HG03442 (cell line): ENCODE results near the gene PTK6.

Source experiments
- ATAC-seq: cut with Tn5 transposase; IDR thresholded peaks from one replicate; pipeline ENCODE4 v1.9.1; 2021; ENCODE audit warnings: mild to moderate bottlenecking, moderate library complexity; ENCODE audit not compliant: unreplicated experiment

The PTK6 gene

GRCh38 chr20:63532449-63532971, 4.7 kb downstream of the PTK6 start:
- ATAC-seq, result no peak

- ATAC-seq, result no peak
Observed at GRCh38 chr20:63531686-63532448, 5.3 kb downstream of the PTK6 start.

GRCh38 chr20:63530788-63531160, 6.4 kb downstream of the PTK6 start:
- no peak for ATAC-seq

DNA sequence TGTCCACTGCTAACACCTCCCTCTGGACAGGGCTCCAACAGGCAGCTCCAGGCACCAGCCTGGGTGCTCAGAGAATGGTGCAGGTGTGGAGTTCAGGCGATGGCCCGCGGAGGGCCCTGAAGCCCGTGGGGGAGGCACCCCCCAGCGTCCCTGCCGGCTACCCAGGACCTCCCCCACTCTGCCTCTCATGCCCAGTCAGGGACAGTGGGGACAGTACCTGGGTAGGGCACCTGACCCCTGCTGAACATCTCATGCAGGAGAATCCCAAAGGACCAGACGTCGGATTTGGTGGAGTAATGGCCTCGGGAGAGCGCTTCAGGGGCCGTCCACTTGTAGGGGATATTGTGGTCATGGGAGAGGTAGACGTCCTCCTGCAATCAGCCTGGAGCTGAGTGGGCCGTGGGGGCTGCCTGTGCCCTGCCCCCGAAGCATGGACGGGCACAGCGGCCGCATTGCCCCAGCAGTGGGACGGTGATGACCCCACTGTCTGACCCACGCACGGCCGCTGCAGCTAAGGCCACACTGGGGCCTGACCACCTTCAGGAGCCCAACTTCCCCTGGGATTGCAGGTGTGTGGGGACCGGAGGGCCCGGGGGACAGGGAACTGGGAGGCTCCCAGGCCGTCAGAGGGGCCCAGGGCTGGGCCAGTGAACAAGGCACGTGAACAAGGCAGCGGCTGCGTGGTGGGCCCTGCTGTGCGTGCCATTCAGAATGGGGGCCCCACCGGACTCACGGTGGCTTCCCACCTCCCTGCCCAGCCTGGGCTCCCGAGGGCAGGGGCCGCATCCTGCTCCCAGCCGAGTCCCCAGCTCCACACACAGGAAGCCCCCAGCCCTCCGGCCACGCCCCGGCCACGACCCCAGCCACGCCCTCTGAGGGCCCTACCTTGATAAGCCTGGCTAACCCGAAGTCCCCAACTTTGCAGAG, 7.1 kb downstream of the PTK6 start:
- no peak for ATAC-seq

DNA sequence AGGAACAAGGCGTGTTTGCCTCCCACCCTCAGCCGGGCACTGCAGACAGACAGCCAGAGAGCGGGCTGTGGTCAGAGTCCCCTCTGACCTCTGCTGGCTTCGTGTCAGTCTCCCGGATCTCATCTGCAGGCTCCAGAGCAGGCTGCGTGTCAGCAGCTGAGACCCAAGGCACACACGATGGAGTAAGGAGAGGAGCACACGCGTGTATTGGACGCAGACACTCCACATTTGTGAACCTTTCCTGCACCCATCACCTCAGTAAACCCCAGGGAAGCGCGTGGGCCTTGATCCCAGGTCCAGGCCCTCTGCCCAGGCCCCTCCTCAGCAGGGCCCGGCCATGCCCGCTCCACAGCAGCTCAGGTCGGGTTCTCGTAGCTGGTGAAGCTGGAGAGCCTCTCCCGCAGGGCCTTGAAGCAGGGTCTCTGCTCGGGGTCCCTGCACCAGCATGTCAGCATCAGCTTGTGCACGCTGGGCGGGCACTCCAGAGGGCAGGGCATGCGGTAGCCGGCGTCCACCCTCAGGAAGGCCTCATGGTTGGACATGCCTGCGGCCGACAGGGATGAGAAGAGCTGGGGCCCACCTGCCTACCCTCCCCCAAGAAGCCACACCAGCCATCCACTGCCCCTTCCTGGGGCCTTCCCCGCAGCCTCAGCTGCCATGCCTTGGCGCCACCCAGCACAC, 7.9 kb downstream of the PTK6 start:
- ATAC-seq, result no peak

DNA sequence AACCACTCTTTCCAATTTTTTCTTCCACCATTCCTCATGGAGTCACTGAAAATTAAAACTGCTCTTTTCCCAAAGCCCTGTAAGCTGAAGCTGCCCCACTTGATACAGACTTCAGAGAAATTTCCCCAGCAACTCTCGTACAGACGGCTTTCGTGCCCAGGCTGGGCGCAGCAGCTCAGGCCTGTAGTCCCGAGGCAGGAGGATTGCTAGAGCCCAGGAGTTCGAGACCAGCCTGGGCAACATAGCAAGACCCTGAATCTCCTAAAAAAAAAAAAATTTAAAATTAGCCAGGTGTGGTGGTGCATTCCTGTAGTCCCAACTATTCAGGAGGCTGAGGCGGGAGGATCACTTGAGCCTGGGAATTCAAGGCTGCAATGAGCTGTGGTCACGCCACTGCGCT, 10.0 kb downstream of the PTK6 start:
- no peak for ATAC-seq

GRCh38 chr20:63525971-63526370, 11.2 kb downstream of the PTK6 start:
- no peak for ATAC-seq

- ATAC-seq, result no peak
Observed at GRCh38 chr20:63525185-63525584, 12.0 kb downstream of the PTK6 start.

DNA sequence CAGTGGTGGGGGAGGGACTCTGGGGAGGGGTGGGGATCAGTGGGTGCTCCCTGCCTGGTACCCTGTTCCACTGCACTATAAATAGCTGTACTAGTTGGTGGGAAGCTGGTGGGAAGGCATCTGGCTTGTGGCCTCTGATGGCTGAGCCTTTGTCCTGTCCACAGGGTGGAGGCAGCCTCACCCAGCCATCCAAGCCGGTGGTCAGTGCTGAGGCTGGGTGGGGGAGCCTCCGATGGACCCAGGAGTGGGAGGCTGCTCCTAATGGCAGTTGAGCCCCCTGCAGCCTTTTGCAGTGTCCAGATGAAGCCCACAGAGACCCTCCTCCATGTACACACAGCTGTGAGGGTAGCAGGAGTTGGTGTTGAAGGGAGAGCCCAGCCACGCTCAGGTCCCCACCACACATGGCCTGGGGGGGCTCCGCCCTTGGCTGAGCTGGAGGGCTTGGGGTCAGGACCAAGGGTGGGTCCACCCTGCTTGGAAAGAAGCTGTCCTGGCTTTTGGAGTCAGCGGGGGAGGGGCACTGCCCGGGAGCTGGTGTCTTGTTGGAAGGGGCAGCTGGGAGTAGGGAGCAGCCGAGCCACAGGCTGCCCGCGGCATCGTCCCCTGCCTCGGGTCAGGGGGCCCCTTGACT, 14.1 kb downstream of the PTK6 start:
- no peak for ATAC-seq

GRCh38 chr20:63522091-63522868, 14.9 kb downstream of the PTK6 start:
- ATAC-seq, result no peak

- no peak for ATAC-seq
Observed at GRCh38 chr20:63521602-63522001, 15.6 kb downstream of the PTK6 start.

DNA sequence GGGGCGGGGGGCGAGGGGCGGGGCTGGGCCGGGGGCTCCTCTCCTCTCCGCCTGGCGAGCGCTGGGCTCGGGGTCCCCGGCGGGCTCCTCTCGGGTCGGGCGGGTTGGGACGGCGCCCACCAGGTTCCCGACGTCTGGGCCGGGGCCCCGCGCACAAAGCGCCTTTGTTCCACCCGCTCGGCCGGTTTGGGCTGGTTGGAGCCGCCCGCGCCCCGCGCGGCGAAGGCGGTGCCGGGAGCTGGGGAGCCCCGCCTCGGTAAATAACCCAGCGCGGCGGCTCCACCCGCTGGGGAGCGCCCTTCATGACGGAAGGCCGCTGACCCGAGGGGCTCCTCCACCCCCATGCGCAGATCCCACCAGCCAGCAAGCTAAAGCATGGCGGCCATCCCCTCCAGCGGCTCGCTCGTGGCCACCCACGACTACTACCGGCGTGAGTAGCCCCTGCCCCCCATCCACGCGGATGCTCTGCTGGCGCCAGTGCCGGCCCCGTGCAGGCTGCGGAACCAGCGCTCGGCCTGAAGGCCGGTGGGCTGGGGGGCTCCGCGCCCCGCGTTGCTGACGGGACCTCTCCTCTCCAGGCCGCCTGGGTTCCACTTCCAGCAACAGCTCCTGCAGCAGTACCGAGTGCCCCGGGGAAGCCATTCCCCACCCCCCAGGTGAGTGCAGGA, 16.1 kb downstream of the PTK6 start:
- ATAC-seq, result peak; percentile 44

DNA sequence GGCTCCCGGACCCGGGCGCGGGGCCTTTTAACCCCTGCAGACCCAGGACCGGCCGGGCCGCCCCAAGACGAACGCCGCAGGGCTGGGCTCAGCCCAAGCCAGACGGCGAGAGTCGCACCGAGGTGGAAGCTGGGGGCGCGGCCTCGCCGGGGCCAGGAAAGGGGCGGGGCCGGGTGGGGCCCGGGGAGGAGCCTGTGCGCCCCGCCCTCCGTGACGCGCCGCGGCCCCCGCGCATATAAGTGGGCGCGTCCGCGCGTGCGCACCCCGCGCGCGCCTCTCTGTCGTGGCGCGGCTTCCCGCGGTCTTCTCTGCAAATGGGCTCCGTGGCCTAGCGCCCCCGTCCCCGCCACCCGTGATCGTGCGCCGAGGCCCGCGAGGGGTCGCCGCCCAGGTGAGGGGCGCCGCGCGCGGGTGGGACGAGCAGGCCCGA, 16.7 kb downstream of the PTK6 start, which contains the start of gene PPDPF:
Gene PPDPF, plus strand, starts transcription at position 262 of the 430 bp plus-strand sequence. CDS start 544 bp downstream, outside the sequence.
- ATAC-seq, result peak; percentile 55

- ATAC-seq, result peak; percentile 34
Observed at GRCh38 chr20:63519668-63520503, 17.3 kb downstream of the PTK6 start.

- no peak for ATAC-seq
Observed at GRCh38 chr20:63518946-63519667, 18.1 kb downstream of the PTK6 start.

DNA sequence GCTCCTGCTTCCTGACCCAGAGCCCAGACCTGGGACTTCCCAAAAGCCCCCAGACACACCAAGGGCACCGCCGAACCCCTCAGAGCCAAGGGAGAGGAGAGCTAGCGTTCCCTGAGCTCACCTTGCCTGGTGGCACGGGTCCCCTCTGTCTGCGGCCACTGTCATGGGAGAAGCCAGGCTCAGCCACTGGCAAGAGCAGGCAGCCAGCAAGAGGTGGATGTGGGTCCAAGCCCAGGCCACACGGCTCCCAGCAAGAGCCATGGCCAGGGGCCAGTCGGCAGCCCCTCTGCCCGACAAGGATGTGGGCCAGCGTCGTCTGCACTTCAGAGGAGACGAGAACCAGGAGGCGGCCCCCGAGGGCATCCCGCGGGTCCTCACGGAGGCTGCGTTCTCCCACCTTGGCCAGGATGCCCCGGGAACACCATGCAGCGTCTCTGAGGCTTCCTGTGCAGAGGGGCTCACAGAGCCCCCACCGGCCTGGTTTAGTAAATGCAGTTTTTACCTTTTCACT, 18.8 kb downstream of the PTK6 start:
- no peak for ATAC-seq
